HFF-Myc (cell line): ENCODE results near the gene MELTF.

ENCODE experiments used
- DNase-seq: peaks from one replicate; pipeline ENCODE4 v3.0.0-alpha.2; 2011; ENCODE audit warnings: low read depth; ENCODE audit errors: extremely low read depth
- H3K4me3 ChIP-seq: replicated peaks from 2 replicates; pipeline ENCODE4 v1.5.1; 2011; ENCODE audit warnings: low read depth, mild to moderate bottlenecking, control low read depth, low read length
- CTCF ChIP-seq: IDR thresholded peaks from 2 replicates; pipeline ENCODE4 v1.5.1; 2012; ENCODE audit warnings: mild to moderate bottlenecking, low read depth, low read length, control low read depth; ENCODE audit errors: missing control alignments

The MELTF gene

GRCh38 chr3:196962930-196963630, 66.5 kb downstream of the MELTF start:
- no peak for DNase-seq
- H3K4me3 ChIP-seq: no peak overlapping the region
- TF ChIP-seq CTCF: no peak

GRCh38 chr3:196962108-196962929, 67.3 kb downstream of the MELTF start:
- no peak overlapping the region for H3K4me3 ChIP-seq
- no peak for DNase-seq
- TF ChIP-seq CTCF: no peak

GRCh38 chr3:196954832-196955231, 74.8 kb downstream of the MELTF start:
- no peak overlapping the region for H3K4me3 ChIP-seq
- DNase-seq: no peak
- TF ChIP-seq CTCF: no peak
